GM12891 (cell line): Measurements from ENCODE around the gene PDZD2.

Experiments used
- DNase-seq: peaks from one replicate; pipeline ENCODE4 v3.0.0; 2011; ENCODE audit warnings: low spot score; ENCODE audit not compliant: insufficient read length
- FAIRE-seq: peaks from 2 replicates; lab custom pipeline; 2011; peaks lifted over from hg19 to GRCh38; lab: Jason Lieb, UNC
- PAX5 ChIP-seq: IDR thresholded peaks from 2 replicates; pipeline ENCODE4 v1.6.1; 2011; ENCODE audit warnings: low read length, moderate library complexity, mild to moderate bottlenecking; ENCODE audit not compliant: insufficient read depth, severe bottlenecking
- POLR2A ChIP-seq: IDR thresholded peaks from 2 replicates; pipeline ENCODE4 v1.6.1; 2011; ENCODE audit warnings: low read depth, low read length, control low read depth
- POLR2AphosphoS5 ChIP-seq: IDR thresholded peaks from 2 replicates; pipeline ENCODE4 v1.6.1; 2011; ENCODE audit warnings: low read depth, low read length, control low read depth
- POU2F2 ChIP-seq: IDR thresholded peaks from 2 replicates; pipeline ENCODE4 v1.6.1; 2011; ENCODE audit warnings: low read depth, mild to moderate bottlenecking, control low read depth, low read length, moderate library complexity
- SPI1 ChIP-seq: IDR thresholded peaks from 2 replicates; pipeline ENCODE4 v1.6.1; 2011; ENCODE audit warnings: low read depth, low read length, control low read depth
- TAF1 ChIP-seq: IDR thresholded peaks from 2 replicates; pipeline ENCODE4 v1.6.1; 2011; ENCODE audit warnings: low read depth, low read length, control low read depth

Gene PDZD2

GRCh38 chr5:31984691-31985090 is 345.8 kb downstream of the PDZD2 start:
- FAIRE-seq: no peak
- no peak for DNase-seq
- no peak for TF ChIP-seq SPI1
- no peak for TF ChIP-seq POLR2A
- no peak for TF ChIP-seq POLR2AphosphoS5
- no peak for TF ChIP-seq PAX5
- TF ChIP-seq TAF1: no peak
- no peak for TF ChIP-seq POU2F2

- no peak for FAIRE-seq
- TF ChIP-seq POLR2AphosphoS5: no peak
- no peak for TF ChIP-seq POU2F2
- TF ChIP-seq SPI1: no peak
- TF ChIP-seq PAX5: no peak
- TF ChIP-seq TAF1: no peak
- no peak for TF ChIP-seq POLR2A
These were observed 347.2 kb downstream of the PDZD2 start for GRCh38 chr5:31986101-31986500.

GRCh38 chr5:31987985-31988710 is 349.2 kb downstream of the PDZD2 start:
- FAIRE-seq: no peak

More at GRCh38 chr5:31986101-31986500, 347.2 kb downstream of the PDZD2 start:
- DNase-seq: no peak

GRCh38 chr5:31990081-31990650 is 351.2 kb downstream of the PDZD2 start:
- FAIRE-seq: no peak

More at GRCh38 chr5:31987985-31988710, 349.2 kb downstream of the PDZD2 start:
- DNase-seq: no peak
- TF ChIP-seq POU2F2 (no peak), POLR2AphosphoS5 (no peak), POLR2A (no peak), PAX5 (no peak), SPI1 (no peak), TAF1 (no peak)

GRCh38 chr5:31990701-31991110 is 351.8 kb downstream of the PDZD2 start:
- TF ChIP-seq TAF1 (no peak), POU2F2 (no peak), POLR2A (no peak), SPI1 (no peak), POLR2AphosphoS5 (no peak), PAX5 (no peak)
- no peak for DNase-seq
- FAIRE-seq: no peak

More at GRCh38 chr5:31990081-31990650, 351.2 kb downstream of the PDZD2 start:
- TF ChIP-seq POU2F2: no peak
- no peak for TF ChIP-seq SPI1
- TF ChIP-seq TAF1: no peak
- no peak for TF ChIP-seq POLR2AphosphoS5
- TF ChIP-seq PAX5: no peak
- no peak for TF ChIP-seq POLR2A
- DNase-seq: no peak

- FAIRE-seq: no peak
- no peak for DNase-seq
- TF ChIP-seq PAX5 (no peak), TAF1 (no peak), POLR2AphosphoS5 (no peak), POLR2A (no peak)
These were observed 353.4 kb downstream of the PDZD2 start for GRCh38 chr5:31992377-31992776.

GRCh38 chr5:31993165-31993961 is 354.4 kb downstream of the PDZD2 start:
- DNase-seq (no peak), FAIRE-seq (peak; percentile 84)
- TF ChIP-seq PAX5 (no peak), SPI1 (peak; percentile 32)

GRCh38 chr5:31995006-31995405 is 356.1 kb downstream of the PDZD2 start:
- no peak for TF ChIP-seq POLR2AphosphoS5
- peak; percentile 77 for TF ChIP-seq SPI1
- no peak for TF ChIP-seq TAF1
- TF ChIP-seq PAX5: no peak
- no peak for TF ChIP-seq POU2F2
- no peak for TF ChIP-seq POLR2A
- DNase-seq (no peak), FAIRE-seq (peak; percentile 84)

- peak; percentile 56 for FAIRE-seq
- 0 out of 2 replicates have a peak, but pooled peaks have one; percentile 15 for TF ChIP-seq SPI1
- TF ChIP-seq POU2F2: no peak
- no peak for DNase-seq
These were observed 356.8 kb downstream of the PDZD2 start for GRCh38 chr5:31995714-31996113.

GRCh38 chr5:31996909-31997308 is 358.0 kb downstream of the PDZD2 start:
- no peak for TF ChIP-seq POLR2AphosphoS5
- FAIRE-seq: no peak
- DNase-seq: no peak
